Endometrium (tissue), 2 donors: ENCODE measurements around the gene MLLT10.
"Not testable (repeated sequence)": the region's sequence is repeated elsewhere in the genome, so short reads cannot be mapped to it uniquely, and the experiment has no call there.

Experiments
- FAIRE-seq: peaks from 2 replicates; lab custom pipeline; 2012; peaks lifted over from hg19 to GRCh38; lab: Jason Lieb, UNC
- donor health status: control.
- donor health status: control.

MLLT10 gene

DNA sequence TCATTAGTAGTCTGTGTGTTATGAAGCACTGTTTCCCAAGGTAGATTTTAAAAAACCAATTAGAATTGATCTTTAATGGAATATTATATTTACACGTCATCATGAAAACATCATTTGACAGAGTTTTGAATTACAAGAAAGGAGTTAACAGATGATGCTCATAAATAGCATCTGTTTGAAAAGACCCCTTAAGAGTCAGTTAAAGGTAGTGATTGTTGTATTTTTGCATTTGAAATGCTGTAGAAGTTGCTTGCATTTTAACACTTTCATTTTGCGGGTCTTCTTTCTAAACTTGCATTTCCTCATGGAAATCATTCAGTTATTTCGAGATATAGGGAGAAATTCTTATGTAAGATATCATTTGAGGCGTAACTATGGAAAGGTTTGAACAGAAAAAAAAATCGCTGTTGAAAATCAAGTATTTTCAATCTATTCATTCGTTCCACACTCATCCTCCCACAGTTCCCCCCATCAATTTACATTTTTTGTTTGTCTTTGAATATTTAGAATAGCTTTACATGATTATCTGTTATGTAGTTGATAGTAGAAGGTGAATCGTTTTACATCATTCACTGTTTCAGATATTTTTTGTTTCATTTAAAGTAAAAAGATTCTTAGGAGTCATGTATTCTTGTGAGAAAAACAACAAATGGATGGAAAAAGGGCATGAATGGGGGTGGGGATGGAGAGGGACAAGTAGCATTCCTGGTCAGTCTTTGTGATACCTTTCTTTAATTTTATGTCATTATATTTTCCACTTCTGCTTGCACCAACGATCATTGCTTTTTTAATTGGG, 5.6 kb upstream of the MLLT10 start:
- peak; percentile 18 for FAIRE-seq

DNA sequence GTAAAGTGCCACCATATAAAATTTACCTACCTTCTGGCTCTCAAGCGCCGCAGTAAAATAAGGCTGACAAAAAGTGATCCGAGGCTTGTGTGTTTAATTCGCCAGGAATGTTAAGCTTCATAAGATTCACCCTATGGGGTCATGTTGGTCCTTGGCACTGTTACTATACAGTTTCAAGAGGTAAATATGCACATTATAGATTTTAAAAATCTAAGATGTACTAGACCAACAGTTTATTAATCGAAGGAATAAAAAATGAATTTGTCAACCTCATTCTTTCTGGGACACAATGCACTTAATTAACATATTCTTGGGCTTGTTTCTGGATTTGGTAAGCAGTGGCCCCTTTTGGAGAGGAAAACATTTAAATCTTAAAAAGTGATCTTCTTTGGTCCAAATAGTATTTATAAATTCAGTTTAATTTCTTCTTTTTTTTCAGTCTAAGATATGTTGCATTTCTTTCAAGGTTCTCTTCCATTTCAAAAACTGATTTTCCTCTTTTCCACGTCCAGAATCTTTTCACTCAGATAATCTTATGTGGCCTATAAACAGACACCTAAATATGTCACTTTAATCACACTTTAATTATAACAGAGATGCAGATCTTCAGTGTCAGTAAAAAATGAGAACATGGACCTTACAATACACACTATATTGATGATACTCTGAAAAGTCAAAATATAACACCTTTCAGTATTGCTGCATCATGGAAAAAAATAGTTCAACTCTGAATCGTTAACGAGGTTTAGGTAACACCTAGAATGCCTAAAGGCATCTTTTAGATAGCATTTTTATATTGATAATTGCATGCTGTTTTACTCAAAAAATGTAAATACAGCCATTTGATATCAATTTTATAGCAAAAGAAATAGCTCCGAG, 4.8 kb upstream of the MLLT10 start:
- FAIRE-seq: no peak

DNA sequence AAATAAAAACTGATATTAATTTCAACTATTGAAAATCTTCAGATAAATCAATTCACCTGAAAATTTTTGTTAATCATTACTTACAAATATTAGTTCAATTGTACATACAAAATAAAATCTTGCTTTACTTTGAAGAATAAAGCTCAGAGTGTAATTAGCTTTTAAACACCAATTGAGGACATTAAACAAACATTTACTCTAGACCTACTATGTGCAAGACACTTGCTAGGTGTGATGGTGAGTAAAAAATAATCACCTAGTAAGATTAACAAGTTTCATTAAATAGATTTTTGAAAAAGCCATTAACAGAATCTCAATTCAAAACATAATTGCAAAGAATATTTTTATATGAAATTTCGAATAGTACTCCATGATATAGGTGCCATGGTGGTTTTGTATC, 3.9 kb upstream of the MLLT10 start:
- FAIRE-seq: no peak

DNA sequence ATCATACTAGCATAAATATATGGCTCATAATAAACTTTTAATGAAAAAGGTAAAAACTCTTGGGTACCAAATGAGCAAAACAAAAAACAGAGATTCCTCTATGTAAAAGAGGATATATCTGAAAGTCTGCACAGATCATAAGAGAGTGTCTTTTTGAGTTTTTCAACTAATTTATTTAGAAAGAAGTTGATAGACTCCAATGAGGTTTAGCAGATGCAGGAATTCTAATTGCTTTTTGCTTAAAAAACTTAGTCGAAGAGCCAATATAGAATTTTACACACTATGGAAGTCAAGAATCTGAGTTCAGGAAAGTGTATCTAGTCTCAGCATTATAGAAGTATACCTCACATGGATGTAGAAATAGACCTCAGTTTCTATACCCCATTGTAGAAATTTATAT, 3.4 kb upstream of the MLLT10 start:
- no peak for FAIRE-seq

- no peak for FAIRE-seq
Measured at GRCh38 chr10:21531164-21531563, 2.9 kb upstream of the MLLT10 start.

DNA sequence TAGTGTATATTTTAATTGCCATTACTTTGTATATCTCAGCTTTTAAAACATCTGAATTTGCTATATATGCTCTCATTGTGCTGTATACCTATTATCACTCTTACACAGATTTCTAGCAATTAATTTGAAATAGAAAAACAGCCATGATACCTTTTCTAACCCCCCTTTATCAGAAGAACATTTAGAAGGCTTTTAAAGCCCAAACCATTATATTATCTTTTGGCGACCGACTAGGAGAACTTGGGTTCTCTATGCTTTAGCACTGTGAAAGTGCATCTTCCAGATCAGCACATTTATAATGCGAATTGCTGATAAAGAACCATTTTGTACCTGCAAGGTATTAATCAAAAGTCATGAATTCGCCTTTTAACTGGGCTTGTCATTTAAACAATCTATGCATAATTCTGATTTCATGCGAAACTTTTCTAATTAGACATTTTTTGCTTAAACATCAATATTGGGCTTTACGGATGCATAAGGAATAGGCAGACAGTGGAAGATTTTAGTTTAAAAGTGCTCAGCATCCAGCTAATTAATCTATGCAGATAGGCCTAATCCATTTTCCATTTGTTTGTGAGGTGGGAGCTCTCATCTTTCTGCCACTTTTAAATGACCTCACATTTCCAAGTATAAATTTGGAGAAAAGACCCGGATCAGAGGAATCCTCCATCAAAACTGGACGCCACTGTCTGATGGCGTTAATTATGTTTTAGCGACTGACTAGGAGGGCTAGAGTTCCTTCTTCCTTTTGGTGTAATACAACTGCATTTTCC, 1.2 kb upstream of the MLLT10 start:
- FAIRE-seq: no peak

DNA sequence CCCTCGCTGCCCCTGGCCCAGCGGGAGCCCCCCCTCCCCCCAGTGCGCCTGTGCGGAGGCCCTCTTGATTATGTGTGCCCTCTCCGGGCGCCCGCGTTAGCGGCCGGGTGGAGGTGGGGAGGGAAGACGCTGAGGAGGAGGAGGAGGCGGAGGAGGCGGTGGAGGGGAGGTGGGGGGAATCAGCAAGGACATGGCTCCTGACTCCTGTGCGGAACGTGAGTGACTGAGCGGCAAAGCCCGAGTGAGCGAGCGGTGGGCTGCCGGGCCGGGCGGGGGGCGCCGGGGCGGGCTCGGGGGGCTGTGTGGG, 201 bp downstream of the MLLT10 start:
- FAIRE-seq: no peak

DNA sequence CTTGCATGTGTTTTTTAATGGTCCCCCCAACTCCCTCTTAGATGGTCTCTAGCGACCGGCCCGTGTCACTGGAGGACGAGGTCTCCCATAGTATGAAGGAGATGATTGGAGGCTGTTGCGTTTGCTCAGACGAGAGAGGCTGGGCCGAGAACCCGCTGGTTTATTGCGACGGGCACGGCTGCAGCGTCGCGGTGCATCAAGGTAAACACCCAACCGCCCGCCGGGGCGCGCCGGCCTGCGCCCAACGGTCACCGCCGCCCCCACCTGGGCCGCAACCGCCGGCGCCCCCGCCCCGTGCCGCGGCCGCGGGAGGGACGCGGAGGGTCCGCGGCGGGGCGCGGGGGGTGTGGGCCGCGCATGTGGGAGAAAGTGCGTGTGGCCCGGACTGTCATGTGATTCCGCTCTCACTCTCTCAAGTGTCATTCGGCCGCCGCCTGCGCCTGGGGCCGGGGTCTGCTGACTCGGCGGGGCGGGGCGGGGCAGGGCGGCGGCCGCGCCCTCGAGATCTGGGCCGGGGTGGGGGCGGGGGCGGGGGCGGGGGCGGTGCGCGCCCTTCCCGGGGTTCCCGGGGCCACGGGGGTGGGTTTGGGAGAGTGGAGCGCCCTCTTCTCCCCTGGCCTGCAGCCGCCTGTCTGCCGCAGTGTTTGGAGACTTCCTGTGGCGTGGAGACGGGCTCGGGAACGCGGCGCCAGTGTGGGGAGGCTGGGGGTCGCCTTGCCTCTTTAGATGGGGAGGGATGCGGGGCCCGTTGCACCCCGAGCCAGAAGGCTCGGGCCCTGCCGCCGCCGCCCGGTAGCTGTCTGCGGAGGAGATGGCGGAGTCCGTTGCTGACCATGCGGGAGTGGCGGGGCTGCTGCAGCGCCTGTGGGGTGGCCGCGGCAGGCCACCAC, 817 bp downstream of the MLLT10 start:
- FAIRE-seq: no peak

GRCh38 chr10:21535494-21535965, 1.5 kb downstream of the MLLT10 start:
- no peak for FAIRE-seq

- FAIRE-seq: not testable (repeated sequence)
Measured at GRCh38 chr10:21535976-21536375, 1.9 kb downstream of the MLLT10 start.

DNA sequence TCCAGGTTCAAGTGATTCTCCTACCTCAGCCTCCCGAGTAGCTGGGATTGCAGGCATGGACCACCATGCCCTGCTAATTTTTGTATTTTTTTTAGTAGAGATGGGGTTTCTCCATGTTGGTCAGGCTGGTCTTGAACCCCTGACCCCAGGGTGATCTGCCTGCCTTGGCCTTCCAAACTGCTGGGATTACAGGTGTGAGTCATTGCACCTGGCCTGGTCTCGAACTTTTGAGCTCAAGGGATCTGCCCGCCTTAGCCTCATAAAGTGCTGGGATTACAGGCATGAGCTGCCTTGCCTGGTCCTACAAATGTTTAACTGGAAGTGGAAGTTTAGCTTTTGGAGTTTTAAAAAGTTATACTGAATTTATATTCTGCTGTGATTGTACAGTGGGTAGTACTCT, 2.8 kb downstream of the MLLT10 start:
- no peak for FAIRE-seq

GRCh38 chr10:21540701-21541100, 6.7 kb downstream of the MLLT10 start:
- FAIRE-seq: not testable (repeated sequence)

GRCh38 chr10:21547246-21547645, 13.2 kb downstream of the MLLT10 start:
- no peak for FAIRE-seq

DNA sequence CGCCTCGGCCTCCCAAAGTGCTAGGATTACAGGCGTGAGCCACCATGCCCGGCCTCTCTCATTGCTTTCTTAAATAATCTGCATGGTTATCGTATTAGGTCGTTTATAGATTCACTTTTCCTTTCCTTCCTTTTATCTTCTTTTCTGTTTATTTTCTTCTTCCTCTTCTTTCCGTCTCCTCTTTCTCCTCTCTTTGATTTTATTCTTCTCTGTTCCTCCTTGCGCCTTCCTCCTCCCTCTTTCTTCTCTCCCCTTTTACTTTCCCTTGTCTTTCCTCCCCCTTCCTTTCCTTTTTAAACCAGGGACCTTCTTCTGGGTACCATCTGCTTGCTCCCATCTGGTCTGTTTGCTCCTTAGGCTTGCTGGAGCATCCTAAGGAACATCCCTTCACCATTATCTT, 18.6 kb downstream of the MLLT10 start:
- FAIRE-seq: no peak

DNA sequence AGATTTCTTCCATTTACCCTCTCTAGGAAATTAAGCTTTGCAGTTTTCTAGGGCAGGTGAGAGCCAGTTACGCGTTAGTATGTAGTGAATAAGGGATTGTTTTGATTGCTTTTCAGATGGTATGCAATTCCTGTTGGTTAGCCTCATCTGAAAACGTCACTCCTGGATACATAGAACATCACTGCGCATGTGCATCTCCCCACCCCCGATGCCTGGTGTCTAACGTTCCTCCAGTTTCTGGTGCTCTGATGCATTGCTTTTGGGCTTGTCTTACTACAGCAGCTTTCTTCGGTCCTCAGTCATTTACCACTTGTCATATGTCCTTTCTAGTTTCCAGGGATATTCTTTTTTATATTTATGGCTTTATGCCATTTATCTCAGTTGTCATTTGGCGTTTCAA, 22.5 kb downstream of the MLLT10 start:
- FAIRE-seq: no peak

DNA sequence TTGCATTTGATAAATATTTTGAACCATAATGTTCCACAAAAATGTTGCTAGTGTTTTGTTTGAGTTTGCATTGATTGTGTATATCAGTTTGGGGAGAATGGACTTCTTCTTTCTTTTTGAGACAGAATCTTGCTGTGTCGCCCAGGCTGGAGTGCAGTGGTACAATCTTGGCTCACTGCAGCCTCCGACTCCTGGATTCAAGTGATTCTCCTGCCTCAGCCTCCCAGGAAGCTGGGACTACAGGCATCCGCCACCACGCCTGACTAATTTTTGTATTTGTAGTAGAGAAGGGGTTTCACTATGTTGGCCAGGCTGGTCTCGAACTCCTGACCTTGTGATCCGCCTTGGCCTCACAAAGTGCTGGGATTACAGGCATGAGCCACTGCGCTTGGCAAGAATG, 25.0 kb downstream of the MLLT10 start:
- FAIRE-seq: not testable (repeated sequence)

DNA sequence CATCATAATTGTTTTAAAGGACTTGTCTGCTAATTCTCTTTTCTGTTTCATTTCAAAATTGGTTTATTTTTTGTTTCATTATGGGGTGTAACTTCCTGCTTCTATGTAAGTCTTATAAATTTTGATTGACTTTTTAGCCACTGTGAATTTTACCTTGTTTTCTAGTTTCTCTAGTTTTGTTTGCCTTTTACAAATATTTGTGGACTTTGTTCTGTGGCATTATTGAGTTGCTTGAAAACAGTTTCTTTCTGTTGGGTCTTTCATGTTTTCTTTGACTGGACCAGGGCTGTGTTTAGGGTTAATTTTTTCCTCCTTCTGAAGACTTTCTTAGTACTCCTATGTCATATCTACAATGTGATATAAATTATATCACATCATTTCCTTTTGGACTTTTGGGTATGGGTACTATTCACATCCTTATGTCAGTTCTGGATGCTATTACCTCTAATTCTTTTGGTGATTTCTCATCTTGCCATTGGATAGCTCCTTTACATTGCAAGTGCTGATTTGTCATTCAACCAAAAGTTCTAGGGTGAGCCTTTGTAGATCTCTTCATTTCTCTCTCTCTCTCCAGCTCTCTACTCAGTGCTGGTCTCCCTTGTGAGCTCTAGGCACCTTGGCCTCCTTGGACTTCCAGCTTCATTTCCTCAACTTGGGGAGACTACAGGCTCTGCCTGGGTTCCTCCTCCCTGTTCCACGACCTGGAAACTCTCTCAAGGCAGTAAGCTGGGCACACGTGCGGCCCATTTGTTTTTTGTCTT, 36.9 kb downstream of the MLLT10 start:
- FAIRE-seq: no peak

DNA sequence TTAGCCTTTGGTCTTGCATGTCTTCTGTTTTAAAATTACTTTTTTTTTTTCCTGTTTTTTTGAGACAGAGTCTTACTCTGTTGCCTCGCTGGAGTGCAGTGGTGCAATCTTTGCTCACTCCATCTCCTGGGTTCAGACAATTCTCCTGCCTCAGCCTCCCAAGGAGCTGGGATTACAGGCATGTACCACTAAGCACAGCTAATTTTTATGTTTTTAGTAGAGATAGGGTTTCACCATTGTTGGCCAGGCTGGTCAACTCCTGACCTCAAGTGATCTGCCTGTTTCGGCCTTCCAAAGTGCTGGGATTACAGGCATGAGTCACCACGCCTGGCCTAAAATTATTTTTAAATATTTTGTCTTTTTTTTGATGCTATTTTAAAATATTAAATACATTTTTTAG, 38.5 kb downstream of the MLLT10 start:
- peak; percentile 37 for FAIRE-seq

DNA sequence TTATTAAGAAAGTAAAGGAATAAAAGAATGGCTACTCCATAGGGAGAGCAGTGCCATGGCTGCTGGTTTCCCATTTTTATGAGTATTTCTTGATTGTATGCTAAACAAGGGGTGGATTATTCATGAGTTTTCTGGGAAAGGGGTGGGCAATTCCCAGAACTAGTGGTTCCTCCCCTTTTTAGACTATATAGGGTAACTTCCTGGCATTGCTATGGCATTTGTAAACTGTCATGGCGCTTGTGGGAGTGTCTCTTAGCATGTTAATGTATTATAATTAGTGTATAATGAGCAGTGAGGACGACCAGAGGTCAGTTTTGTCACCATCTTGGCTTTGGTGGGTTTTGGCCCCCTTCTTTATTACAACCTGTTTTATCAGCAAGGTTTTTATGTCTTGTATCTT, 40.5 kb downstream of the MLLT10 start:
- not testable (repeated sequence) for FAIRE-seq

GRCh38 chr10:21579291-21579690, 45.3 kb downstream of the MLLT10 start:
- no peak for FAIRE-seq

GRCh38 chr10:21581421-21581834, 47.4 kb downstream of the MLLT10 start:
- not testable (repeated sequence) for FAIRE-seq
